ENCODE results near the gene INPP5K. TPM values are rescaled to one million over a fixed set of nuclear protein-coding genes. Genes with fewer than 3 reads are reported as not detected.

The INPP5K gene
- total RNA-seq, 1 donor from 2014 or later = 40.9 TPM

GRCh38 chr17:1474402-1475189, 41.8 kb downstream of the INPP5K start:
- H3K27ac Mint-ChIP-seq (ENCODE audit: unreplicated experiment) = no peak overlapping the region

GRCh38 chr17:1473841-1474240, 42.6 kb downstream of the INPP5K start:
- DNase-seq (ENCODE audit: low spot score) = no peak
- H3K36me3 Mint-ChIP-seq (ENCODE audit: low read depth, unreplicated experiment) = peaks cover 30% of the 10 kb centered on the region
- H3K4me3 Mint-ChIP-seq (ENCODE audit: unreplicated experiment) = peak overlapping the region; percentile 33
- no peaks in the 10 kb centered on the region for H3K9me3 Mint-ChIP-seq (ENCODE audit: unreplicated experiment)
- H3K27ac Mint-ChIP-seq (ENCODE audit: unreplicated experiment) = no peak overlapping the region
- peaks cover 8% of the 10 kb centered on the region for H3K27me3 Mint-ChIP-seq (ENCODE audit: unreplicated experiment)
- H3K4me1 Mint-ChIP-seq (ENCODE audit: unreplicated experiment) = peaks cover 3% of the 10 kb centered on the region
- TF ChIP-seq CTCF (IDR thresholded peaks at IDR 0.05; ENCODE audit: unreplicated experiment) = no peak

More at GRCh38 chr17:1474402-1475189, 41.8 kb downstream of the INPP5K start:
- peaks cover 5% of the 10 kb centered on the region for H3K27me3 Mint-ChIP-seq (ENCODE audit: unreplicated experiment)
- H3K36me3 Mint-ChIP-seq (ENCODE audit: low read depth, unreplicated experiment) = peaks cover 23% of the 10 kb centered on the region
- peaks cover 3% of the 10 kb centered on the region for H3K4me1 Mint-ChIP-seq (ENCODE audit: unreplicated experiment)
- TF ChIP-seq CTCF (IDR thresholded peaks at IDR 0.05; ENCODE audit: unreplicated experiment) = no peak
- DNase-seq (ENCODE audit: low spot score) = no peak
- no peak overlapping the region for H3K4me3 Mint-ChIP-seq (ENCODE audit: unreplicated experiment)
- H3K9me3 Mint-ChIP-seq (ENCODE audit: unreplicated experiment) = no peaks in the 10 kb centered on the region

GRCh38 chr17:1473170-1473569, 43.2 kb downstream of the INPP5K start:
- Mint-ChIP-seq H3K27me3 (ENCODE audit: unreplicated experiment) (peaks cover 8% of the 10 kb centered on the region), H3K9me3 (ENCODE audit: unreplicated experiment) (no peaks in the 10 kb centered on the region), H3K4me3 (ENCODE audit: unreplicated experiment) (no peak overlapping the region), H3K4me1 (ENCODE audit: unreplicated experiment) (peaks cover 3% of the 10 kb centered on the region), H3K27ac (ENCODE audit: unreplicated experiment) (no peak overlapping the region), H3K36me3 (ENCODE audit: low read depth, unreplicated experiment) (peaks cover 36% of the 10 kb centered on the region)
- no peak for DNase-seq (ENCODE audit: low spot score)
- no peak for TF ChIP-seq CTCF (IDR thresholded peaks at IDR 0.05; ENCODE audit: unreplicated experiment)

- Mint-ChIP-seq H3K4me3 (ENCODE audit: unreplicated experiment) (peak overlapping the region; percentile 65), H3K36me3 (ENCODE audit: low read depth, unreplicated experiment) (peaks cover 38% of the 10 kb centered on the region), H3K27me3 (ENCODE audit: unreplicated experiment) (peaks cover 8% of the 10 kb centered on the region), H3K4me1 (ENCODE audit: unreplicated experiment) (peaks cover 3% of the 10 kb centered on the region), H3K9me3 (ENCODE audit: unreplicated experiment) (no peaks in the 10 kb centered on the region), H3K27ac (ENCODE audit: unreplicated experiment) (no peak overlapping the region)
- TF ChIP-seq CTCF (IDR thresholded peaks at IDR 0.05; ENCODE audit: unreplicated experiment) = no peak
- no peak for DNase-seq (ENCODE audit: low spot score)
These were observed 44.2 kb downstream of the INPP5K start for GRCh38 chr17:1471911-1472821.
